Central memory CD4-positive, alpha-beta T cell (primary cell): ENCODE data around the gene PC.
A peak's percentile ranks its signal among the peaks of the same experiment; 100 is the strongest.

Source experiments
- DNase-seq: peaks from one replicate; pipeline ENCODE4 v3.0.0; 2022

The PC gene

DNA sequence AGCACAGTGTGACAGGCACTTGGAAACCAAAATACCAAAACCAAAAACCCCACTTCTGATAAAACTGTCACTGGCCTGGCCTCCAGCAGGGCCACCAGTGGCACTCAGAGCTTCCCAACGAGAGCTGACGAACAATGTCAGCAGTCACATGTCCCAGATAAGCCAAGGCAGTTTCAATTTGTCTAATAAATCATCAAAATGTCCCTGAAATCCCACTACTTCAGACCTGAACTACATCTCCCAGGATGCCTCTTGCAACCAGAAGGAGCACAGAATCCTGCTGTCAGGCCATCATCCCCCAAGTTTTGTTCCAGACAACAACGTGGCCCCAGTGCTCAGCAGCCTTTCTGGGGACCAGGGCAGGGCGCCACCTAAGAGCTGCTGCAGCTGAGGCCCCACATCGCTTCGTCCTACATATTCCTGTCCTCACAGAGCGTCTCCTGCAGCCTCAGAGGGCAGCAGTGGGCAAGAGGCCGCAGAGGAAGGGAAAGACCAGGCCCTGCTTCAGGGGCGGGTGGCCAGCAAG, 76.2 kb downstream of the PC start:
- DNase-seq, result no peak

DNA sequence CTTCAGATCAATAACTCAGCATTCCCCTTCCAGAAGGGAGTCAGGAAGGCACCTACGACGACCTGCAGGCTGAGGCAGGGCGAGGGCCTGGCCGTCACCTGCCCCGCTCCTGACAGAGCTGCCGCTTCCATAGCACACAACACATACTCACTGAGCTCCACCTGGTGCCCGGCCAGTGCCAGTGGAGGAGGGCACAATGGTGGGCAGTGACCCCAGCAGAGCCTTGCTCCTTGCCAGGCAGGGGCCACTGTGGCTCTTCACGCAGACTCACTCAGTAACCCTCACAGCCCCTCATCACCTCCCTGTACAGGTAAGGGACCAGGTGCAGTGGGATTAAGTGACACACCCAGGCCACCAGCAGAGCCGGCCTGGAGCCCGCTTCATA, 76.7 kb downstream of the PC start:
- no peak for DNase-seq

DNA sequence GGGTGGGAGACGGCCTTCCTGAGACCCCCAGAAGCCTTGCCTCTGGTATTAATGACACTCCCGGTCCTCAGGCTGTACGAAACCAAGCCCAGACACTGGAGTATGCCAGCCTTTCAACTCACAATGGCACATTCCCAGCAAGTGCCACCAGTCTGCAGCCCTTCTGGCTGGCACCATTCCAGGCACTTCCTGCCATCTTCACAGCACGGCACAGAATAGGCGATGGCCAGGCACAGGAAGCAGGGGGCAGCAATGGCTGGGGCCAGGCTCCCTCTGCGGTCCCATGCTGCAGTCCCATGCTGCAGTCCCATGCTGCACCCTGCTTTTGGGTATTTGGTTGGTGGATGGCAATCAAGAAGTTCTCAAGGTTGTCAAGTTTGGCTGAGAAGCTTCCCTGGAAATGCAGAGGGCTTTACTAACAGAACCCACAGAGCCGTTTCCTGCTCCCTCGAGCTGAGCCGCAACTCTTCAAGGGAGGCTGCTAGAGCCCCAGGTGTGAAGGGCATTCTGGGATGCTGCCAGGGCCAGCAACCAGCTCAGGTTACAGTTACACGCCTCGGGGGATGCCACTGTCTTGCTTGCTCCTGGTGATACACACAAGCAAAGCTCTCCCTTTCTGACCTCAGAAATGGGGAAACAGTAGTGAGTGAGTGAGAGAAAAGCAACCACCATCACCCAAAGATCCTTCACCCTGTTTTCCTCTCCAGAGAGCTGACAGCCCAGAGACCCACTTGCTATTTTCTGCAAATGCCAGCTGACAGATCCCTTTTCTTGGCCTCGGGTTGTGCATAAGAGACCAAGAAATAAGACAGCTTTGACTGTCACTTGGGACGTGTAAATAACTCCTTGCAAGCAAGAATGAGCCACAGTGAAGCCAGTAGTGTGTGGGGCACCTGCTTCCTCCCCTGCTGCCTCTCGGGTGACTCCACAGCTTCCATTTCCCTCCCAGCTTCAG, 77.4 kb downstream of the PC start:
- DNase-seq, result no peak

DNA sequence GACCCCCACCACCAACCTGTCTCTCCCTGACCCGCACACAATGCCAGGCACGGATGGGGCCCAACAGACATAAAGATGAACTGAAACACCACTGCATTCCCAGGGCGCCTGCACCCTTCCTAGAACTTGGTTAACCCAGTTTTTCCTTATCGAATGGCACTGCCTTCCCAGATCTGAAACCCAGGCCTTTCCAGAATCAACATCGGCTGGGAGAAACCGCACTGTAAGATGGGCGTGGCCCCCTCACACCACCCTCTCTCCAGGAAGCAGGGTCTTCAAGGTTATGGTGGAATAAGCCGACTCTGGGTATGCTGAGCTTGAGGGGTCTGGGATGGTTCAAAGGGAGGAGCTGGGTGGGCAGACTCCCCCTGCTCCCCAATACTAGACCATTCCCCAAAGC, 78.2 kb downstream of the PC start:
- DNase-seq, result no peak

DNA sequence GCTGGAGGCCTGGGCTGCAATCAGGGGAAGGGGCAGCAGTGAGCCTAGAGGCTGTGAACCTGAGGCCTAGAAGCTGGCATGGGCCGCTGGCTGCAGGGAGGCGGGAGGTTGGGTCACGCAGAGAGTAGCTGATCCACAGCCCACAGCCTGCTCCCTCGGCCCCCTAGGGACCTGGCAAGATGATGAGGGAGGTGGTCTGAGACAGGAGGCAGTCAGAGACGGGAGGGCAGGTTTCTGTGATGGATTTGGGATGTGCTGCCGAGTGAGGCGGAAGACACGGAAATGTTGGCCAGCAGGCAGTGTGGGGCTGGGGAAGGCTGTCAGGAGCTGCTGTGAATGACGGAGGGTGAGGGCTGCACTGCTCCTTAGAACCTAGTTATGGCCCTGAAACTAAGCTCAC, 78.6 kb downstream of the PC start:
- DNase-seq, result no peak

DNA sequence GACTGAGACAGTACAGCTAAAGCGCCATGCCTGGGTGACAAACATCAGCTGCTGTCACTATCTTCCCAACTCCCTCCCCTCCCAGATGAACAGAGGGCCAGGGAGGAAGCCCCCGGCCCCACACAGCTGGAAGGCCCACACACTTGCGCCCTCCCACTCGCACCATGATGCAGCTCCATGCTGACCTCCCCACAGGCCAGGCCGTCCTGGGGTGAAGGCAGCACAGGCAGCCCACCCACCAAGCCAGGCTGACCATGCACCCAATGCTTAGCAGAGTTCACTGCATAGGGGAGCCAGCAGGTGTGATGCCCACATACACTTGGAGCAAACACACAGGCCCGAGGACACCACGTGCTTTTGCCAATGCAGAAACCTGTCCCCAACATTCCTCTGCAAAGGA, 79.2 kb downstream of the PC start:
- DNase-seq, result no peak

DNA sequence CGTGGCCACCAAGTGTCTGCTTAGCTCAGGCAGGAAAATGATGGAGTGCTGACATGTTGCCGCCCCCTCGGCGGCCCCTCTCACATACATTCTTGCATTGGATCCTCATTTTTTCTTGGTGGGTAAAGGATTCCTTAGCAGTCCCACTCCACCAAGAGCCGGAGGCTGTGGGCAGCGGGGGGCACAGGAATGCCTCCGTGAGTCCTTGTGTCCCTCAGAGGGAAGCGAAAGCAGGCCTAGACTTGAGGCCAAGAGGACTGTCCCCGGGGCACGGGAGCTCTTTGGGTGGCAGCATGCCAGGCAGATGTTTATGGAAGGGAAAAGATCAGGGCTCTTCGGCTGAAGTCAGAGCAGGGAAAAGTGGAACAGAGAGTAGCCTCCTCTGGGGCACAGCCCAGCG, 79.7 kb downstream of the PC start:
- DNase-seq, result no peak

DNA sequence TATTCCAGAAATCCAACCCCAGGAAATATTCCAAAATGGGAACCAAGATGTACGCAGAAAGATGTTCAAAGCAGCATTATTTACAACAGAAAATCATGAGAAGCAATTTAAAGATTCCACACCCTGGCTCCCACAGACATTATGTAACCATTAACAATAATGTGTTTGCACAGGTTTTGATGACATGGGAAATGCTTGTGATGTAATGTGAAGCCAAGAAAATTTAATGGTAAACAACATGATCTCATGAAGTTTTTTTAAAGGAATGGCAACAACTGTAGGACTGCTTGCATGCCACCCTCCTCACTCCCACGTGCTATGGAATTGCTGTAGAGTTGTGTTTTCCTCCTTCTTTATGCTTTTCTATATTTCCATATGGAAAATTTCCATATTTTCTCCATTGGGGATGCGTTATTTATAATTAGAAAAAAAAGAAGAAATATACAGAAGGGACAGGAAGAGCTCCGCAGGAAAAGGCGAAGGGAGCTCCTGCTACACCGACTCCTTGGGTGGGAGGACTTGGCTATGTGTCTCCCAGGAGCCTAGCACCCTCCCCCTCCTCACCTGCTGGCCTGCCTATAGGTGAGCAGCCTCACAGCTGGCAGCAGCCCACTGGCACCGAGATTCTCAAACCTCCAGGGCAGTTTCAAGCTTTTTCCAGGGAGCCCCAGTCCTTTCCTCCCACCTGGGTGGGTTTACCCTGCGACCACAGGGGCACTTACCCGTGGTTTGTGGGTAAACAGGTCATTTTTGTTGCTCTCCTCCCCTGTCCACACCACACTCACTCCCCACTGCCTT, 80.4 kb downstream of the PC start:
- DNase-seq, result no peak

DNA sequence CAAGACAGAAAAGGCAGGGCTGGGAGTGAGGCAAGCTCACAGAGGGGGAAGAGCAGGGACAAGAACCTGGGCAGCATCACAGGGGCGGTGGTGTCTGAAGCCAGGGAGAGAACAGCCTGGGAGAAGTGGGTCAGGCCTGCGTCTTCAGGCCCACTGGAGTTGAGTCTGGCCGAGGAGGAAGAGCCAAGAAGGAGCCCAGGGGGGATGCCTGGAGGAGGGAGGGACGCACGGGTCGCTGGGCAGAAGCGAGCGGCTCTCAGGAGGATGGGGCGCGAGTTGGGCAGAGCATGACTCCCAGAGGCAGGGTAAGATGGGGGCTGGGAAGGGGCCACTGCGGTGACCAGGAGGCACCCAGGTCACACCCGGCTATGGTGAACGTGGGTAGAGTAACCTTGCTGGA, 82.8 kb downstream of the PC start:
- DNase-seq, result no peak

DNA sequence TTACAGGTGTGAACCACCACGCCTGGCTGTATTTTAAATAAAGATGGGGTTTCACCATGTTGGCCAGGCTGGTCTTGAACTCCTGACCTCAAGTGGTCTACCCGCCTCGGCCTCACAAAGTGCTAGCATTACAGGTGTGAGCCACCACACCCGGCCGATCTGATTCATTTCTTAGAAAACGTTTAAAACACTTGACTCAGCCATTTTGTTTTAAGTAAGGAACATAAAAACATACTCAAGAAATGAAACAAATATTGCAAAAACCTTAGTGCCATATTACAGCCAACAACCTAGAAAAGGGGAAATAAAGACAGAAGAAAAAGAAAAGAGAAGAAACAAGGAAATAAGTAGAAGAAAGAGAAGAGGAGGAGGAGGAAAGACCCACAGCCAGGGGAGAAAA, 84.0 kb downstream of the PC start:
- DNase-seq, result no peak

DNA sequence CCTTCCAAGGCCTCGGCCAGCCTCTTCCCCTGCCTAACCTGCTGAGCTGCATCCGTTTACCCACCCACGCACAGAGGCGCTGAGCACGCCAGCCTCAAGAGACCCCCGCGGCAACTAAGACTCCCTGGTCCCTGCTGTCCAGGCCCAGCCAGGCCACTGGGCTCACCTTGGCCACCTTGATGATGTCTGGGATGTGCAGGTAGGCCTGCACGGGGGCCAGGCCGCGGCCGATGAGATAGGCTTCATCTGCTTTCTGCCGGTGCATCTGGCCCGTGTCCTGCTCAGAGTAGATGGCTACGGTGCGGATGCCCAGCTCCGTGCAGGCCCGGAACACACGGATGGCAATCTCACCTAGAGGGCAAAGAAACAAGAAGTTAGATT, 86.7 kb downstream of the PC start:
- no peak for DNase-seq

DNA sequence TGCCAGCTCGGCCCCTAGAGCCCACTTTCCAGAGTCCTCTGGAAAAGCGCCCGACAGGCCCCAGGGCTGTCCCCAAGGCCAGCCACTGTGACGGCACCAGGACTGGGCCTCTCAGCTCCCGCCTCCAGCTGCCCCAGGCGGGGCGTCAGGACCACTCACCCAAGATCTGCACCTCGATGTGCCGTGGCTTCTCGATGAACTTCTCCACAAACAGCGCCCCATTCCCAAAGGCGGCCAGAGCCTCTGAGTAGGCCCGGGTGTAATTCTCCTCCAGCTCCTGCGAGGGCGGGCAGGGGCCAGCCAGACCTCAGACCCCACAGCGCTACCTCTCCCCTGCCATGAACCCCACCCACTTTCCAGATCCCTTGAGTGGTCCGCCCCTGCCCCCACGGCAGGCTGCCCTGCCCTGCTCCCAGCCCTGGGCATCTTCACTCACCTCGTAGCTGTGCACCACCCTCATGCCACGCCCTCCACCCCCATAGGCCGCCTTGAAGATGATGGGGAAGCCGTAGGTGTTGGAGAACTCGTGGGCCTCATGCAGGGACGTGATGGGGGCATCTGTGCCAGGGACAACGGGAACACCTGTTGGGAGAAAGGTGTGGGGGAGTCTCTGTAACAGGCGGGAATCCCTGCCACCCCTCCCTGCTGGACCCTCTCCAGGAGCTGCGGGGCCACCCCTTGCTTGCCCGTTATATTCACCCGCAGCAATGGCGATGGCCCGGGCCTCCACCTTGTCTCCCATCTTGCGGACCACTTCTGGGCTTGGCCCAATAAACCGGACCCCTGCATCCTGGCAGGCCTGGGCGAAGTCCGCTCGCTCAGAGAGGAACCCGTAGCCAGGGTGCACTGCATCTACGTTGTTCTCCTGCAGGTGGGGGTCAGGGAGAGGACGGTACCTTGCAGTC, 87.3 kb downstream of the PC start:
- no peak for DNase-seq

DNA sequence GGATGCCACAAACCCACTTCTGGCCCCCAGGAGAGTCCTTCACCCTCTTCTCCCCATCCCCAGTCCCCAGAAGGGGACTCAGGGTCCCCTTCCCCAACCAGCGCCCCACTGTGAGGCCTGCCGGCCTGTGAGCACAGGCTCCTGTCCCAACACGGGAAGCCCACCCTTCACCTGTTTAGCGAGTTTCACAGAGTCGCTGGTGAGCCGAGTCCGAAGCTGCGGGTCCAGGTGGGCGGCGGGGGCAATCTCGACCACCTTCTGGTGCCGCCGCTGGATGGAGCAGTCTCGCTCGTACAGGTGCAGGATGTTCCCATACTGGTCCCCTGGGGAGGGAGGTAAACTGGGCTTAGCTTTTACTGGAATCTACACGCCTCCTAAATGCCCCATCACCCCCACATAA, 88.1 kb downstream of the PC start:
- DNase-seq, result no peak

DNA sequence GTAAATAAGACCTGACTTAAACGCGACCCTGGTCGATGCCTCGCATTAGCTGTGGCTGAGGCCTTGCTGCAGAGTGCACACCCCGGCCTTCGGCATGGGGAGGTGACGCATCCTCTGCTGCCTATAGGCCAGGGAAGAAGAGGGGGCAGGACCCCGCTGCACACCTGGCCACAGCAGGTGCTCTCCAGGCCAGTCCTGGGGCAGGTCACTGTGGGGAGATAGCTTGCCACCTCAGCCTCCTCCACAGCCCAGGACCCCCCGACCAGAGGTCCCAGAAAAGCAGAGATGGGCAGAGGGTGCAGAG, 88.7 kb downstream of the PC start:
- no peak for DNase-seq

DNA sequence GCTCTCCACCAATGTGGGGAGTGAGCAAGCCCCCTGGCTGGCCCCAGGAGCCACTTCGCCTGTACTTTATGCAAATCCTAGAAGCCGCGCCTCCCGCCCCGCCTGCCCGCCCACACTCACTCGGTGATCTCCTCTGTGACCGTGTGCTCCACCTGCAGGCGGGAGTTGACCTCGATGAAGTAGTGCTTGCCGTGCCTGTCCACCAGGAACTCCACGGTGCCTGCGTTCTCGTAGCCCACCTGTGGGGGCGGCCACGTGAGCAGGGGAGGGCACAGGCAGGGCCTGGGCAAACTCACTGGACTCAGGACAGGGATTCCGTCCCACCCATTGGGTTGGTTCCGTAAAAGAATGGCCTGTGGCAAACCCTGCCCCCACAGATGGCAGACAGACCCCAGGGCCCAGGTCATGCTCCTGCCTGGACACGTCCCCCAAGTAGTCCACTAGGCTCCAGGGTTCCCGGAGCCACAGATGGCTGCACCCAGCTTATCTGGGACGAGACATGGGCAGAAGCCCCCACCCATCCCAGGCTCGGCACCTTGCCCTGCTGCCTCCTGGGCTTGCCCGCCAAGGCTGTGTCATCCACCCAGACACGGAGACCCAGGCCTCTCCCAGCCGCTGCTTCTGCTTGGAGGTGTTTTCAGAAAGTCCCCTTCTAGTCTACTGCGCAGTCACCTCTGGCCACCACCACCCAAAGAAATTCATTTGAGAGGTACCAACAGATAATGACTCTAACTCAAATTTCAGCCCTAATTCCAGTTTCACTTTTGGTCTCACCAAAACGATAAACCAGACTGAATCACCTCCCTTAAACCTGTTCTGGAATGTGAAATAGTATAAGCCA, 89.2 kb downstream of the PC start:
- peak; percentile 62 for DNase-seq

DNA sequence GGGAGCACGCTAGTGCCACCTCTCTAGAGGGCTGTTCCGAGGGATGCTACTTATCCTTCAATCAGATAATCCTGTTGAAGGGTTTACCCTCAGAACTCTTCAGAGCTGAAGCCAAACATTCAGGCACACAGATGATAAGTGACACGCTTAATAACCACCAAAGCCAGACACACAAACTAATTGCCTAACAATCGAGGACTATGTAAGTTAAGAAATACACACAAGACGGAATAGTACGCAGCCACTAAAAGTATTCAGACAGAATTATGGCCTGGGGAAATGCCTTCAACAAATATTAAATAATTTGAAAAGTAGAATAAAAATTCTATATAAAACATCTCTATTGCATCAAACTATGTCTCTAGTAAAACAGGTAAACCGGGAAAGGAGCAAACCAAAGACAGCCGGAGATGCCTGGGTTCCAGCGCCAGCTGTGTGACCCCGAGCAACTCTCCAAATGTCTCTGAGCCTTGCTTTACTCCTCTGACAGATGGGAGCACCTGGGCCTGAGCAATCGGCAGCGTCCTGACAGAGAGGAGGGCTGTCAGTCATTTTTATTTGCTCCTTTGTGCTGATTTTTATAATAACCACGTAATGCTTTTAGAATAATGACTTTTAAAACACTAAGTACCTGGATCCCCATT, 90.0 kb downstream of the PC start:
- no peak for DNase-seq

DNA sequence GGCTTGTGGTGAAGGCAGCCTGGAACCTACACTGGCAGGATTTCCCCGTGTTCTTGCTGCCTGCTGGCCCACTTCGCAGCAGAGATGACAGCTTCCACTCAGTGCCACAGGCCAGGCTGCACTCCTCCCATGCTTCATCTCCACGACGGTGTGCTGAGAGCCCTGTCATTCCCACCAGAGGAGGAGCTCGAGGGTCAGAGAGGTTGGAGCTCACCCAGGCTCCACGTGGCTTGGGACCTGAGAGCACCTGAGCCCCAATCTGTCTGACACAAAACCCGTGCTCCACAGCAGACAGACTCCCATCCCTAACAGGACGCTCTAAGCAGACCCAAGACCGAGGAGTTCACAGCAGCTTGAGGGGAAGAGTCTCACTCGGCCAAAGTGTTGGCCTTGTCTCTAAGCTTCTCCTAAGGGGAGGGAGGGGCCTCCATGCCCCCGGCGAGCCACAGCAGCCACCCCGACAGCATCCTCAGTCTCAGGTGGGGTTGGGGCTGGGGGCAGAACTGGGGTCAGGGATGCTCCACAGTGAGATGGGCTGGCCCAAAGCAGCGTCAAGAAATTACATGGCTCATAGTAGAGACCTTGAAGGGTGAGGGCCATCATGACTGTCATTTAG, 90.7 kb downstream of the PC start:
- no peak for DNase-seq

DNA sequence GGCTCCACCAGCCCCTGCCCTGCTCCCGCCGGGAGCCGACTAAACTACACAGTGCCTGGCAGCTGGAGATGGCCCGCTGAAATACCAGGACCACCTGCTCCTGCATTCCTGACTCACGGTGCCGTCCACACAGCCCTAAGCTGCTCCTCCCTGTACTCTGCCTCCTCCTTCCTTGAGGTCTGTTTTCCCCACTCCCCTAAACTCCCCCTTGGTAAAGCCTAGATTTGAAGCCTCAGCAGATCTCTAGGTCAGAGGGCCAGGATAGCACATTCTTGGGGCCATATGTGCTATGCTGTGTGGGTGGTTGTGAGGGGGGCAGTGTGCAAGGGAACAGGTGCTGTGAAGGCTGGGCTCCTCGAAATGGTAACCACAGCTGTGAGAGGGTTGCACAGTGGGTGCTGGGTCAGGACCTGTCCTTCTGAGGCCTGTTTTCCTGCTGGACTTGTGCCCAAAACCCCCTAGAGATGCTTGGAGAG, 91.6 kb downstream of the PC start:
- DNase-seq, result no peak

DNA sequence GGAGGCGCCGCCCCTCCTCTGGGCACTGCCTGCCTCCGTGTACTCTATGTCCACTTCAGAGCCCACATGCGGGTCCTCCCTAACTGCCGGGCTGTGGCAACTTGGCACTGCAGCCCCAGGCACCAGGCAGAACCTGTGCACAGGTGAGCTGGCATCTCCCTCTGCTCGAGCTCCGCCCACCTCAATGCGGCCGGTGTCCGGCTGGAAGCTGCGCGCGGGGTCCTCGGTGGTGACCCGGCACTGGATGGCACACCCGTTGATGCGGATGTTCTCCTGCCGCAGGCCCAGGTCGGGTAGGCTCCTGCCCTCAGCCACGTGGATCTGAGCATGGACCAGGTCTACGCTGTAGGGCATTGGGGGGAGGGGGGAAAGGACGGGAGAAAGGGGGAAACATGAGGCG, 92.2 kb downstream of the PC start:
- DNase-seq, result no peak

DNA sequence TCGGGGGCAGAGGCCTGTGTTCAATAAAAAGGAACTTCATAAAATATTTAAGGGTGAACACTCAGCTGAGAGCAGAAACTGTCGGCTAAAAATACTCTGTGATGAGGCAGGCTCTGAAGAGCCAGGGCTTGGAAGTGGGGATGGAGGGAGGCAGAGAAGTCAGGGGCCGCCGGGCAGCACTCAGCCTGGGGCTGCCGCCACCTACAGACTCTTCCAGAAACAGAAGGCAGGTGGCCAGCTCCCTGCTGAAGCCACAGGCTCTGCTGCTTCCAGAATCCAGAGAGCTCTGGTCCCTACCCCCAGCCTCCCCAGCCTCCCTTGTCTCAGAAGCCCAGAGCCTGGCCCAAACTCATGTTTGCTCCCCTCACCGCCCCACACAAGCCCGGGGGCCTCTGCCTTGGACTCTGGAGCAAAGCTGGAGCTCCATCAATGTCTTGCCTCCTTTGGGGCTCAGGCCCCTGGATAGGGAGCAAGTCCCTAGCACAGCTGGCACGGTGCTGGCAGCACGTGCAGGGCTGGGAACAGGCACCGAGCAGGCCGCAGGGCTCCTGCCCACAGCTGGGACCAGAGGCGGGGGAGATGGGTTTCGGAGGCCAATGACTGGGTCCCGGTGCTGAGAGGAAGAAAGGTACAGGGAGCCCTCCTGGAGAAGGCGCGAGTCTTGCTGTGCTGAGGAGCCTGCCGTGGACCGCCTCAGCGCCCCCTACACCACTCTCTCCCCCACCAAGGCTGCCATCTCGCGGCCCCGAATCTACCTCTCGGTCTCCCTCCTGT, 93.1 kb downstream of the PC start:
- no peak for DNase-seq
